Measurements from ENCODE around the gene PPP1R13L. TPM values are rescaled to one million over a fixed set of nuclear protein-coding genes. Genes with fewer than 3 reads are reported as not detected.

Gene PPP1R13L
- total and polyA plus RNA-seq, 2 donors (not counting 1 experiment from before 2014, with no cell fraction given): 7.4 to 9.2 TPM

DNA sequence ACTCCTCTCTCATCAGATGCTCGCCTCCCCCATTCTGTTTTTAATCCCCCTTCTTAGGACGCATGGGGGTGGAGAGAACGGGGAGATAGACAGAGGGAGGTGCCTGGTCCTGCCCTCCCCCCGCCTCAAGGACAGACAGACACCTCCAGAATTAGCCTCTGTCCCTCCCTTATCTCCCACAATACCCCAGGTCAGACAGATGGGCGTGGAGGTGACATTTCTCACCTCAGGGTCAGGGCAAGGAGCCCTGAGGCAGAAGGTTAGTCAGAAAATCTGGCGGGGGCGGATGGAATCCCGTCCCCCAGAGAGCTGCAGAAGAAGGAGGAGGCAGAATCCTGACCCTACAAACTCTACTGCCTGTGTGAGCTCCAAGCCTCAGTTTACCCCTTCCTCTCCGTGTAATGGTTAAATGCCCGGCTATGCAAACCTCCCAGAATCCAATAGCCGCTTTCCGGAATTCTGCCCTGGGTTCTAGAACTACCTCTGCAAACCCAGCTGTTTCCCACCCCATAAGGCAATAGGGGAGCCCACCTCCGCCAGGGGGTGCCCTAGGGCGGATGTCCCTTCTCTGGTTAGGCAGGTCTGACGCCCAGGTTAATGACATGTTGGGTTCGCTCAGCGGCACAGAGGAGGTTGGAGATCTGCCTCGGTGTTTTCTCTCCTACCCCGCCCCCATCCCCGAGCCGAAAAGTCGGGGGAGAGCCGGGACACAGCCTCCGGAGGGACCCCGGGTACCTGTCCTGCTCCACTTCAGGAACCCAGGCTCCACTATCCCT is 900 bp downstream of the PPP1R13L start:
- H3K27me3 Mint-ChIP-seq: peaks cover 20% of the 10 kb centered on the region
- 20% methylated on average over 20 of the region's 25 CpGs for WGBS (ENCODE audit: insufficient coverage)
- Histone ChIP-seq H3K4me3 (ENCODE audit: control extremely low read depth in 1 of 5, extremely low read depth in 1 of 5, insufficient read depth in 1 of 5, low read depth in 2 of 5, low read length in 4 of 5) (peak overlapping the region in 2 of 5 experiments; percentile 80 to 97), H3K36me3 (replicated peaks in 1 of 2; ENCODE audit: control extremely low read depth in 1 of 2, control insufficient read depth in 1 of 2, extremely low read depth in 1 of 2, insufficient read depth in 2 of 2, low read length in 1 of 2) (no peaks in the 10 kb centered on the region), H3K4me1 (ENCODE audit: control insufficient read depth in 2 of 2, insufficient read depth in 2 of 2, low read length in 2 of 2) (peaks cover 34 to 39% of the 10 kb centered on the region in 2 donors), H4K20me1 (ENCODE audit: control insufficient read depth, insufficient read depth, low read length, poor library complexity, severe bottlenecking) (peaks cover 28% of the 10 kb centered on the region), H3K79me2 (ENCODE audit: control insufficient read depth, insufficient read depth, low read length) (peaks cover 31% of the 10 kb centered on the region), H3K9ac (ENCODE audit: low read length) (peak overlapping the region; percentile 86), H3K27ac (ENCODE audit: low read length in 2 of 2) (no peak overlapping the region), H3K4me2 (replicated peaks; ENCODE audit: low read depth, low read length, poor library complexity, severe bottlenecking) (peak overlapping the region; percentile 100), H3K27me3 (replicated peaks in 1 of 4; ENCODE audit: control extremely low read depth in 1 of 4, control insufficient read depth in 3 of 4, insufficient read depth in 4 of 4, low read length in 3 of 4) (peaks cover 0 to 39% (median 20%) of the 10 kb centered on the region in 4 experiments), H3K9me3 (ENCODE audit: control extremely low read depth in 1 of 3, control insufficient read depth in 2 of 3, insufficient read depth in 1 of 3, low read length in 2 of 3) (peaks cover 0 to 12% (median 0%) of the 10 kb centered on the region in 3 donors), H2AFZ (ENCODE audit: insufficient read depth, low read depth, low read length, poor library complexity, severe bottlenecking) (peak overlapping the region; percentile 96)
- no peak overlapping the region for H3K27ac Mint-ChIP-seq
- peaks cover 41% of the 10 kb centered on the region for H3K4me1 Mint-ChIP-seq
- no peaks in the 10 kb centered on the region for H3K9me3 Mint-ChIP-seq (ENCODE audit: insufficient read depth)
- peak; percentile 74 for DNase-seq
- H3K4me3 Mint-ChIP-seq: peak overlapping the region; percentile 93
- ChIA-PET POLR2A (interaction anchor here (0.7 to 1.3 kb wide), 3 partner anchors 35 to 180 kb away, joined by 3 to 5 read pairs (median 3); no protein-coding TSS in a partner anchor), CTCF (interaction anchor here (0.6 to 4.9 kb wide), 9 partner anchors 11 to 238 kb away, joined by 3 to 66 read pairs (median 5); no protein-coding TSS in a partner anchor)
- intact Hi-C loops (cut with micrococcal nuclease): loop anchor here (10.0 kb wide), 1 partner anchor 591 kb away; the partner anchor contains the start of gene CCDC61
- ATAC-seq (ENCODE audit: low read depth): no peak
- TF ChIP-seq, protein P1, sequence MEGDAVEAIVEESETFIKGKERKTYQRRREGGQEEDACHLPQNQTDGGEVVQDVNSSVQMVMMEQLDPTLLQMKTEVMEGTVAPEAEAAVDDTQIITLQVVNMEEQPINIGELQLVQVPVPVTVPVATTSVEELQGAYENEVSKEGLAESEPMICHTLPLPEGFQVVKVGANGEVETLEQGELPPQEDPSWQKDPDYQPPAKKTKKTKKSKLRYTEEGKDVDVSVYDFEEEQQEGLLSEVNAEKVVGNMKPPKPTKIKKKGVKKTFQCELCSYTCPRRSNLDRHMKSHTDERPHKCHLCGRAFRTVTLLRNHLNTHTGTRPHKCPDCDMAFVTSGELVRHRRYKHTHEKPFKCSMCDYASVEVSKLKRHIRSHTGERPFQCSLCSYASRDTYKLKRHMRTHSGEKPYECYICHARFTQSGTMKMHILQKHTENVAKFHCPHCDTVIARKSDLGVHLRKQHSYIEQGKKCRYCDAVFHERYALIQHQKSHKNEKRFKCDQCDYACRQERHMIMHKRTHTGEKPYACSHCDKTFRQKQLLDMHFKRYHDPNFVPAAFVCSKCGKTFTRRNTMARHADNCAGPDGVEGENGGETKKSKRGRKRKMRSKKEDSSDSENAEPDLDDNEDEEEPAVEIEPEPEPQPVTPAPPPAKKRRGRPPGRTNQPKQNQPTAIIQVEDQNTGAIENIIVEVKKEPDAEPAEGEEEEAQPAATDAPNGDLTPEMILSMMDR (IDR thresholded peaks at IDR 0.05): peak; percentile 69
- no peak for TF ChIP-seq EZH2 (IDR thresholded peaks at IDR 0.05; ENCODE audit: borderline replicate concordance, insufficient read depth, low read depth, low read length, poor library complexity, severe bottlenecking)

Measured in B cell (primary cell).